Tibial artery (tissue), 4 donors: ENCODE results near the gene RPL32.

Experiments
- DNase-seq, 2 donors: peaks; one replicate each; pipeline ENCODE4 v3.0.0-alpha.2; 2019
- H3K27ac ChIP-seq, 2 donors: fragments of 200-600 bp; sonication (generic) in 1 of 2; 1 replicate in 1 of 2; 2 replicates in 1 of 2; pipeline ENCODE4 v1.5.1; 2018 to 2019; ENCODE audit warnings: mild to moderate bottlenecking in 1 of 2
- H3K27me3 ChIP-seq, 2 donors: fragments of 200-600 bp; sonication (generic) in 1 of 2; one replicate each; pipeline versions ENCODE4 v1.5.1 to v1.6.0; 2016 to 2019
- H3K36me3 ChIP-seq, 3 donors: fragments of 200-600 bp; sonication (generic) in 2 of 3; one replicate each; pipeline ENCODE4 v1.5.1; 2016 to 2019; ENCODE audit warnings: mild to moderate bottlenecking in 2 of 3
- H3K4me1 ChIP-seq, 4 donors: fragments of 200-600 bp; sonication (generic) in 2 of 4; 1 replicate in 3 of 4; 2 replicates in 1 of 4; pipeline ENCODE4 v1.5.1; 2016 to 2019
- H3K4me3 ChIP-seq, 2 donors: fragments of 200-600 bp; sonication (generic) in 1 of 2; 1 replicate in 1 of 2; 2 replicates in 1 of 2; pipeline ENCODE4 v1.5.1; 2018 to 2019; ENCODE audit warnings: mild to moderate bottlenecking in 2 of 2
- H3K9me3 ChIP-seq, 3 donors: fragments of 200-600 bp; sonication (generic) in 1 of 3; one replicate each; pipeline ENCODE4 v1.5.1; 2016 to 2019
- CTCF ChIP-seq, 2 experiments: fragments of 200-600 bp in 1 of 2; fragments of 450-650 bp in 1 of 2; IDR thresholded peaks; one replicate each; pipeline ENCODE4 v1.5.1; 2017 to 2019; ENCODE audit warnings: antibody characterized with exemption in 2 of 2, mild to moderate bottlenecking in 1 of 2, moderate library complexity in 1 of 2
- intact Hi-C: fragments of 100-400 bp; cut with DNase I; formaldehyde crosslinking; loops from one replicate; pipeline ENCODE4 v1.15.0; 2023; ENCODE audit warnings: low total_unique reads

Gene RPL32

GRCh38 chr3:12878141-12878574 is 36.8 kb upstream of the RPL32 start:
- TF ChIP-seq CTCF (IDR thresholded peaks at IDR 0.05): no peak
- intact Hi-C loops: no loop called here
- Histone ChIP-seq H3K27me3 (peaks cover 0 to 8% of the 10 kb centered on the region in 2 donors), H3K27ac (no peak overlapping the region), H3K36me3 (no peaks in the 10 kb centered on the region), H3K4me1 (peaks cover 0 to 12% (median 8%) of the 10 kb centered on the region in 4 donors), H3K4me3 (no peak overlapping the region), H3K9me3 (no peaks in the 10 kb centered on the region)
- no peak for DNase-seq

GRCh38 chr3:12877040-12877439 is 35.7 kb upstream of the RPL32 start:
- H3K27me3 ChIP-seq: peaks cover 0 to 8% of the 10 kb centered on the region in 2 donors
- DNase-seq: no peak
- H3K27ac ChIP-seq: no peak overlapping the region
- no peaks in the 10 kb centered on the region for H3K9me3 ChIP-seq
- intact Hi-C loops: no loop called here
- H3K4me1 ChIP-seq: peaks cover 0 to 12% (median 8%) of the 10 kb centered on the region in 4 donors
- no peak overlapping the region for H3K4me3 ChIP-seq
- H3K36me3 ChIP-seq: no peaks in the 10 kb centered on the region
- no peak for TF ChIP-seq CTCF (IDR thresholded peaks at IDR 0.05)

- Histone ChIP-seq H3K4me1 (peaks cover 0 to 12% (median 8%) of the 10 kb centered on the region in 4 donors), H3K4me3 (peak overlapping the region; percentile 30 to 41), H3K27ac (no peak overlapping the region), H3K9me3 (no peaks in the 10 kb centered on the region), H3K27me3 (peaks cover 0 to 8% of the 10 kb centered on the region in 2 donors), H3K36me3 (no peaks in the 10 kb centered on the region)
- intact Hi-C loops: no loop called here
- DNase-seq: no peak
- TF ChIP-seq CTCF (IDR thresholded peaks at IDR 0.05): no peak
These were observed 34.8 kb upstream of the RPL32 start for GRCh38 chr3:12875857-12876836.

GRCh38 chr3:12871404-12871983 is 30.1 kb upstream of the RPL32 start:
- intact Hi-C loops: no loop called here
- no peak for TF ChIP-seq CTCF (IDR thresholded peaks at IDR 0.05)
- H3K27ac ChIP-seq: no peak overlapping the region

GRCh38 chr3:12870942-12871341 is 29.6 kb upstream of the RPL32 start:
- DNase-seq: peak; percentile 70 to 78
- intact Hi-C loops: no loop called here
- Histone ChIP-seq H3K27me3 (peaks cover 0 to 15% of the 10 kb centered on the region in 2 donors), H3K36me3 (no peaks in the 10 kb centered on the region), H3K27ac (peak overlapping the region in 1 of 2 donors; percentile 39), H3K4me1 (peaks cover 0 to 17% (median 9%) of the 10 kb centered on the region in 4 donors), H3K4me3 (no peak overlapping the region), H3K9me3 (no peaks in the 10 kb centered on the region)
- TF ChIP-seq CTCF (IDR thresholded peaks at IDR 0.05): no peak

More at GRCh38 chr3:12871404-12871983, 30.1 kb upstream of the RPL32 start:
- Histone ChIP-seq H3K9me3 (no peaks in the 10 kb centered on the region), H3K4me3 (no peak overlapping the region), H3K27me3 (peaks cover 0 to 17% of the 10 kb centered on the region in 2 donors), H3K4me1 (peaks cover 0 to 23% (median 14%) of the 10 kb centered on the region in 4 donors), H3K36me3 (no peaks in the 10 kb centered on the region)
- no peak for DNase-seq
